Activated naive CD4-positive, alpha-beta T cell treated with anti-CD3 and anti-CD28 coated beads, Interleukin-2, amount 10 ng/mL, durations not matched to agents 7 days and 5 days (primary cell): ENCODE measurements around the gene GOSR2.

ENCODE experiments used
- CTCF ChIA-PET: fragments of 350-600 bp; sonication (Branson Sonifier 250); formaldehyde crosslinking; loops from one replicate; lab custom pipeline; 2021; ENCODE audit warnings: antibody characterized with exemption; lab: Charles Lee
- DNase-seq: peaks from one replicate; pipeline ENCODE4 v3.0.0-alpha.2; 2020
- H3K27ac Mint-ChIP-seq: one replicate; pipeline ENCODE4 v1.8.0; 2021; ENCODE audit warnings: mild to moderate bottlenecking, moderate library complexity, mixed read lengths
- H3K27me3 Mint-ChIP-seq: one replicate; pipeline ENCODE4 v1.8.0; 2021; ENCODE audit warnings: mild to moderate bottlenecking, mixed read lengths
- H3K36me3 Mint-ChIP-seq: one replicate; pipeline ENCODE4 v1.8.0; 2021; ENCODE audit warnings: mixed read lengths
- H3K4me1 Mint-ChIP-seq: one replicate; pipeline ENCODE4 v1.8.0; 2021; ENCODE audit warnings: mixed read lengths
- H3K4me3 Mint-ChIP-seq: one replicate; pipeline ENCODE4 v1.8.0; 2021; ENCODE audit warnings: mild to moderate bottlenecking, moderate library complexity, mixed read lengths
- H3K9me3 Mint-ChIP-seq: one replicate; pipeline ENCODE4 v1.8.0; 2021; ENCODE audit warnings: mixed read lengths

The GOSR2 gene

GRCh38 chr17:46971647-46972300, 48.8 kb downstream of the GOSR2 start:
- Mint-ChIP-seq H3K4me3 (no peak overlapping the region), H3K36me3 (no peaks in the 10 kb centered on the region), H3K27me3 (peaks cover 19% of the 10 kb centered on the region), H3K27ac (no peak overlapping the region), H3K4me1 (no peaks in the 10 kb centered on the region), H3K9me3 (no peaks in the 10 kb centered on the region)
- DNase-seq = no peak
- CTCF ChIA-PET = no interaction called here

- no peaks in the 10 kb centered on the region for H3K4me1 Mint-ChIP-seq
- H3K9me3 Mint-ChIP-seq = no peaks in the 10 kb centered on the region
- peaks cover 25% of the 10 kb centered on the region for H3K27me3 Mint-ChIP-seq
- CTCF ChIA-PET = interaction anchor here (0.5 kb wide), 1 partner anchor 27 kb away, joined by 4 read pairs; no protein-coding TSS in a partner anchor
- no peaks in the 10 kb centered on the region for H3K36me3 Mint-ChIP-seq
- no peak for DNase-seq
- no peak overlapping the region for H3K27ac Mint-ChIP-seq
- H3K4me3 Mint-ChIP-seq = no peak overlapping the region
Observed at GRCh38 chr17:46972346-46972745, 49.4 kb downstream of the GOSR2 start.

- DNase-seq = no peak
- H3K36me3 Mint-ChIP-seq = no peaks in the 10 kb centered on the region
- CTCF ChIA-PET = no interaction called here
- peaks cover 6% of the 10 kb centered on the region for H3K4me1 Mint-ChIP-seq
- no peak overlapping the region for H3K27ac Mint-ChIP-seq
- H3K4me3 Mint-ChIP-seq = no peak overlapping the region
- H3K9me3 Mint-ChIP-seq = no peaks in the 10 kb centered on the region
- peaks cover 42% of the 10 kb centered on the region for H3K27me3 Mint-ChIP-seq
Observed at GRCh38 chr17:46974086-46974485, 51.1 kb downstream of the GOSR2 start.

GRCh38 chr17:46975287-46975686, 52.3 kb downstream of the GOSR2 start:
- no peak overlapping the region for H3K27ac Mint-ChIP-seq
- H3K4me3 Mint-ChIP-seq = no peak overlapping the region
- no peak for DNase-seq
- no peaks in the 10 kb centered on the region for H3K36me3 Mint-ChIP-seq
- H3K9me3 Mint-ChIP-seq = no peaks in the 10 kb centered on the region
- H3K27me3 Mint-ChIP-seq = peaks cover 54% of the 10 kb centered on the region
- peaks cover 6% of the 10 kb centered on the region for H3K4me1 Mint-ChIP-seq
- CTCF ChIA-PET = no interaction called here

- Mint-ChIP-seq H3K27ac (no peak overlapping the region), H3K36me3 (no peaks in the 10 kb centered on the region), H3K27me3 (peaks cover 65% of the 10 kb centered on the region), H3K9me3 (no peaks in the 10 kb centered on the region), H3K4me1 (peaks cover 6% of the 10 kb centered on the region), H3K4me3 (no peak overlapping the region)
- CTCF ChIA-PET = no interaction called here
- no peak for DNase-seq
Observed at GRCh38 chr17:46976626-46977270, 53.8 kb downstream of the GOSR2 start.

GRCh38 chr17:46977348-46977747, 54.4 kb downstream of the GOSR2 start:
- peak; percentile 35 for DNase-seq
- Mint-ChIP-seq H3K9me3 (no peaks in the 10 kb centered on the region), H3K27me3 (peaks cover 71% of the 10 kb centered on the region), H3K4me1 (peaks cover 6% of the 10 kb centered on the region), H3K36me3 (no peaks in the 10 kb centered on the region), H3K27ac (no peak overlapping the region), H3K4me3 (no peak overlapping the region)
- CTCF ChIA-PET = no interaction called here

- Mint-ChIP-seq H3K4me1 (peaks cover 6% of the 10 kb centered on the region), H3K4me3 (peak overlapping the region; percentile 73), H3K27me3 (peaks cover 76% of the 10 kb centered on the region), H3K9me3 (no peaks in the 10 kb centered on the region), H3K36me3 (no peaks in the 10 kb centered on the region), H3K27ac (no peak overlapping the region)
- DNase-seq = no peak
- CTCF ChIA-PET = no interaction called here
Observed at GRCh38 chr17:46977750-46978488, 55.0 kb downstream of the GOSR2 start.

- H3K27me3 Mint-ChIP-seq = peaks cover 82% of the 10 kb centered on the region
- H3K27ac Mint-ChIP-seq = no peak overlapping the region
- peaks cover 6% of the 10 kb centered on the region for H3K4me1 Mint-ChIP-seq
- H3K9me3 Mint-ChIP-seq = no peaks in the 10 kb centered on the region
- CTCF ChIA-PET = interaction anchor here (0.6 kb wide), 1 partner anchor 23 kb away, joined by 3 read pairs; no protein-coding TSS in a partner anchor
- peak overlapping the region; percentile 73 for H3K4me3 Mint-ChIP-seq
- no peaks in the 10 kb centered on the region for H3K36me3 Mint-ChIP-seq
- peak; percentile 23 for DNase-seq
Observed at GRCh38 chr17:46978489-46979146, 55.7 kb downstream of the GOSR2 start.

- H3K27me3 Mint-ChIP-seq = peaks cover 82% of the 10 kb centered on the region
- CTCF ChIA-PET = interaction anchor here (0.6 kb wide), 1 partner anchor 22 kb away, joined by 3 read pairs; no protein-coding TSS in a partner anchor
- DNase-seq = peak; percentile 53
- H3K4me1 Mint-ChIP-seq = peaks cover 6% of the 10 kb centered on the region
- H3K27ac Mint-ChIP-seq = no peak within 1 kb of the TSS
- peak within 1 kb of the TSS; percentile 73 for H3K4me3 Mint-ChIP-seq
- no peaks in the 10 kb centered on the region for H3K9me3 Mint-ChIP-seq
- H3K36me3 Mint-ChIP-seq = no peaks in the 10 kb centered on the region
Observed at GRCh38 chr17:46979147-46979863, 56.3 kb downstream of the GOSR2 start, which contains the start of gene RPRML. Gene RPRML (minus strand): TSS chr17:46979253. CDS start chr17:46979007, 246 bp downstream.

- no peak overlapping the region for H3K27ac Mint-ChIP-seq
- peaks cover 66% of the 10 kb centered on the region for H3K27me3 Mint-ChIP-seq
- CTCF ChIA-PET = no interaction called here
- H3K4me1 Mint-ChIP-seq = peaks cover 6% of the 10 kb centered on the region
- no peaks in the 10 kb centered on the region for H3K9me3 Mint-ChIP-seq
- no peak overlapping the region for H3K4me3 Mint-ChIP-seq
- H3K36me3 Mint-ChIP-seq = no peaks in the 10 kb centered on the region
- no peak for DNase-seq
Observed at GRCh38 chr17:46982577-46982976, 59.6 kb downstream of the GOSR2 start.

- Mint-ChIP-seq H3K4me3 (no peak overlapping the region), H3K27ac (no peak overlapping the region), H3K4me1 (no peaks in the 10 kb centered on the region), H3K27me3 (peaks cover 63% of the 10 kb centered on the region), H3K9me3 (no peaks in the 10 kb centered on the region), H3K36me3 (no peaks in the 10 kb centered on the region)
- no peak for DNase-seq
- CTCF ChIA-PET = interaction anchor here (1.0 kb wide), 1 partner anchor 42 kb away, joined by 5 read pairs; no protein-coding TSS in a partner anchor
Observed at GRCh38 chr17:46983782-46984181, 60.8 kb downstream of the GOSR2 start.

- no peaks in the 10 kb centered on the region for H3K9me3 Mint-ChIP-seq
Observed at GRCh38 chr17:46984341-46984740, 61.4 kb downstream of the GOSR2 start.

GRCh38 chr17:46984892-46985291, 61.9 kb downstream of the GOSR2 start:
- H3K4me3 Mint-ChIP-seq = no peak overlapping the region
- no peaks in the 10 kb centered on the region for H3K36me3 Mint-ChIP-seq
- H3K27ac Mint-ChIP-seq = no peak overlapping the region
- H3K4me1 Mint-ChIP-seq = no peaks in the 10 kb centered on the region
- no peaks in the 10 kb centered on the region for H3K9me3 Mint-ChIP-seq
- DNase-seq = no peak
- peaks cover 63% of the 10 kb centered on the region for H3K27me3 Mint-ChIP-seq
- CTCF ChIA-PET = interaction anchor here (1.0 kb wide), 1 partner anchor 43 kb away, joined by 5 read pairs; no protein-coding TSS in a partner anchor

More at GRCh38 chr17:46984341-46984740, 61.4 kb downstream of the GOSR2 start:
- Mint-ChIP-seq H3K36me3 (no peaks in the 10 kb centered on the region), H3K27me3 (peaks cover 63% of the 10 kb centered on the region), H3K4me3 (no peak overlapping the region), H3K4me1 (no peaks in the 10 kb centered on the region), H3K27ac (no peak overlapping the region)
- DNase-seq = no peak
- CTCF ChIA-PET = interaction anchor here (1.0 kb wide), 1 partner anchor 42 kb away, joined by 5 read pairs; no protein-coding TSS in a partner anchor
